Left lung (tissue), 10 donors: Measurements from ENCODE around the gene SIGLEC7. TPM values are rescaled to one million over a fixed set of nuclear protein-coding genes. Genes with fewer than 3 reads are reported as not detected.

Experiments
- ATAC-seq: fragments of 200-7000 bp; cut with Tn5 transposase; one replicate; pipeline ENCODE4 v1.9.1; 2020; ENCODE audit warnings: moderate library complexity
- DNase-seq, 4 donors: peaks; one replicate each; pipeline ENCODE4 v3.0.0-alpha.2; 2013 to 2020
- H3K27ac ChIP-seq, 2 donors: fragments of 200-600 bp; sonication (generic) in 1 of 2; one replicate each; pipeline versions ENCODE4 v1.5.0 to v1.8.0; 2020 to 2021
- H3K27me3 ChIP-seq, 2 donors: fragments of 200-600 bp; sonication (generic) in 1 of 2; one replicate each; pipeline versions ENCODE4 v1.5.0 to v1.8.0; 2020 to 2021
- H3K36me3 ChIP-seq, 2 donors: fragments of 200-600 bp; sonication (generic) in 1 of 2; one replicate each; pipeline versions ENCODE4 v1.5.0 to v1.8.0; 2020 to 2021
- H3K4me1 ChIP-seq, 2 donors: fragments of 200-600 bp; one replicate each; pipeline ENCODE4 v1.8.0; 2021
- H3K4me3 ChIP-seq, 2 donors: fragments of 200-600 bp; sonication (generic) in 1 of 2; one replicate each; pipeline versions ENCODE4 v1.5.0 to v1.8.0; 2020 to 2021; ENCODE audit warnings: mild to moderate bottlenecking in 1 of 2
- H3K9me3 ChIP-seq, 2 donors: fragments of 200-600 bp; sonication (generic) in 1 of 2; one replicate each; pipeline versions ENCODE4 v1.5.0 to v1.8.0; 2020 to 2021
- CTCF ChIP-seq, 2 donors: fragments of 200-600 bp; sonication (generic) in 1 of 2; IDR thresholded peaks; one replicate each; pipeline versions ENCODE4 v1.5.0 to v1.8.0; 2021; ENCODE audit warnings: antibody characterized with exemption in 2 of 2
- intact Hi-C, 2 donors: fragments of 100-400 bp; cut with DNase I; formaldehyde crosslinking; loops; one replicate each; pipeline versions ENCODE4 v1.11.2 to v1.14.2; 2022
- polyA plus RNA-seq, 6 donors: library from polyadenylated mRNA; unstranded; fragments of 120-200 nt; gene quantifications; one replicate each; pipeline ENCODE4 v1.2.1, GENCODE V29; 2013; ENCODE audit not compliant: insufficient read length in 6 of 6
- total RNA-seq, 2 donors: library from RNA; stranded (reverse); fragmentation: NEBNext Ultra II Directional; extraction: Animal tissue kit (Norgen Biotek cat#: 25700); gene quantifications; one replicate each; pipeline ENCODE4 v1.2.1, GENCODE V29; 2021
- donor health status: DM: no; HTN: yes; CAD: no.
- donor health status: DM: no; HTN: no; CAD: no.

The SIGLEC7 gene
- total and polyA plus RNA-seq, 8 donors, result 0.63 to 10.4 (median 0.78) TPM

GRCh38 chr19:51143486-51143885 is 1.4 kb downstream of the SIGLEC7 start:
- Histone ChIP-seq H3K4me1 (peaks cover 0 to 78% of the 10 kb centered on the region in 2 donors), H3K27me3 (peaks cover 0 to 49% of the 10 kb centered on the region in 2 donors), H3K4me3 (peak overlapping the region in 1 of 2 donors; percentile 19), H3K27ac (no peak overlapping the region), H3K9me3 (no peaks in the 10 kb centered on the region), H3K36me3 (no peaks in the 10 kb centered on the region)
- TF ChIP-seq CTCF (IDR thresholded peaks at IDR 0.05), result no peak
- no peak for DNase-seq
- intact Hi-C loops, result no loop called here
- ATAC-seq, result no peak

GRCh38 chr19:51144482-51145045 is 2.5 kb downstream of the SIGLEC7 start:
- intact Hi-C loops, result no loop called here

GRCh38 chr19:51145916-51146493 is 3.9 kb downstream of the SIGLEC7 start:
- Histone ChIP-seq H3K27me3 (peaks cover 0 to 33% of the 10 kb centered on the region in 2 donors), H3K4me3 (no peak overlapping the region), H3K9me3 (no peaks in the 10 kb centered on the region), H3K36me3 (no peaks in the 10 kb centered on the region), H3K27ac (no peak overlapping the region), H3K4me1 (peaks cover 0 to 64% of the 10 kb centered on the region in 2 donors)
- DNase-seq, result no peak
- ATAC-seq, result no peak
- no peak for TF ChIP-seq CTCF (IDR thresholded peaks at IDR 0.05)
- intact Hi-C loops, result no loop called here

More at GRCh38 chr19:51144482-51145045, 2.5 kb downstream of the SIGLEC7 start:
- Histone ChIP-seq H3K4me3 (peak overlapping the region in 1 of 2 donors; percentile 19), H3K36me3 (no peaks in the 10 kb centered on the region), H3K4me1 (peaks cover 0 to 78% of the 10 kb centered on the region in 2 donors), H3K9me3 (no peaks in the 10 kb centered on the region), H3K27ac (no peak overlapping the region), H3K27me3 (peaks cover 0 to 46% of the 10 kb centered on the region in 2 donors)
- DNase-seq, result no peak
- TF ChIP-seq CTCF (IDR thresholded peaks at IDR 0.05), result no peak
- ATAC-seq, result no peak

- intact Hi-C loops, result no loop called here
Observed at GRCh38 chr19:51146751-51147150, 4.7 kb downstream of the SIGLEC7 start.

More at GRCh38 chr19:51146751-51147150, 4.7 kb downstream of the SIGLEC7 start:
- Histone ChIP-seq H3K9me3 (no peaks in the 10 kb centered on the region), H3K36me3 (no peaks in the 10 kb centered on the region), H3K27ac (no peak overlapping the region), H3K4me3 (no peak overlapping the region), H3K27me3 (peaks cover 0 to 25% of the 10 kb centered on the region in 2 donors), H3K4me1 (peaks cover 0 to 56% of the 10 kb centered on the region in 2 donors)
- DNase-seq (no peak), ATAC-seq (no peak)
- no peak for TF ChIP-seq CTCF (IDR thresholded peaks at IDR 0.05)
